HG02852 (cell line): ENCODE measurements around the gene HERC3.

Experiments
- ATAC-seq: cut with Tn5 transposase; IDR thresholded peaks from one replicate; pipeline ENCODE4 v1.9.1; 2021; ENCODE audit warnings: mild to moderate bottlenecking, moderate library complexity; ENCODE audit not compliant: unreplicated experiment

The HERC3 gene

DNA sequence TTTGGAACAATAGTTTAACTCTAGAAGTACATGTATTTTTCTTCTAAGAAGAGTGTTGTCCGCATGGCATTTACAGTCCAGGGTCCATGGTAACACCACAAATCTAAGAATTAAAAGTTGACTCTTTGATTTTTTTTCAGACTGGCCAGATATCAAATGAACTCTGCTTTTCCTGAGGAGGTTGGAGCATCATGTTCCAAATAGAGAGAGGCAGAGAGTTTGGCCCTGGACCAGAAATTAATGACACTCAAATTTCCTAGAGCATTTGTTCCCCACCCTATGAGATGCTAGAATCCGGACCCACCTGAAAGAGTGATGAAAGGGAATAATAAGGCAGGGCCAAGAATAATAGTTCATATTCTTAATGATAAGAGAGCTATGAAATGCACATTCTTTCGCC, 152.3 kb downstream of the HERC3 start:
- no peak for ATAC-seq

DNA sequence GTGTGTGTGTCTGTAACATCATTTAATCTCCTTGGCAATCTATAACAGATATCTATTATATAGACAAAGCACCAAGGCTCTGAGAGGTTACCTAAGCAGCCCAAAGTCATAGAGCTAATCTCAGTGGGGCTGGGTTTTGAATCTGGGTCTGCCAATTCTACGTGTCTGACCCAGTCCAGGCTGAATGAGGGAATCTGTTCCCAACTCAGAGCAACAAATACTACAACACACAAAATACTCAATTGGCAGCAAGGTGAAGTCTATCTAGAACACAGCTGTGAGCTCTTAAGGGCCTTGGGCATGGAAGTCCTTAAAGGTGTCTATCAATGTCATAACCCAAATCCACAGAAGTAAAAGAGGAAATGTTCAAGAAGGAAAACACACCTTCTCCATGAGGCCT, 152.9 kb downstream of the HERC3 start:
- ATAC-seq = no peak

DNA sequence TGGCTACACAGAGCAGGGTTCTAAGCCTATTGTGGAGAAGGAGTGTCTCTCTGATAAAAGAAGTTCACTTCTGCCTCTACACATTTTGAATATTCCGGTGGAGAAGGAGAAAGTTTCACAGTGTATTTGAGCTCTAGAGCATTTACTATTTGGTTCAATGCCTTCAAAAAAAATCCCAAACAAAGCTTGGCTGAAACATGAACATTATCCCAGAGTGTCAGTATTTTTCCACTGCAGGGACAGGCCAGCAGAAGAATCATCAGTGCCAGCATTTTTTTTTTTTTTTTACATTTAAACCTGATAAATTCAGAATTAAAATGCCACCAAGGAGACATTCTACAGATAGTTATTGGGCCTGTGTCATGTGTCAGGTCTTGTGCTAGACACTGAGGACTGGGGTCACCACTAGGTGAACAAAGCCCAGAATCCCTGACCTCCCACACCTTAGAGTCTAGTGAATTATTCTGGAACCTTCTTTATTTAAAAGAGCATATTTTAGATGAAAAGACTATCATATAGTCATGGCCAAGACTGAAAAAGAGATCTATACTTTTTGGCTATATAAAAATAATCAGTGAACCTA, 153.4 kb downstream of the HERC3 start:
- ATAC-seq = no peak

- ATAC-seq = no peak
Observed at GRCh38 chr4:88746206-88746605, 153.9 kb downstream of the HERC3 start.

DNA sequence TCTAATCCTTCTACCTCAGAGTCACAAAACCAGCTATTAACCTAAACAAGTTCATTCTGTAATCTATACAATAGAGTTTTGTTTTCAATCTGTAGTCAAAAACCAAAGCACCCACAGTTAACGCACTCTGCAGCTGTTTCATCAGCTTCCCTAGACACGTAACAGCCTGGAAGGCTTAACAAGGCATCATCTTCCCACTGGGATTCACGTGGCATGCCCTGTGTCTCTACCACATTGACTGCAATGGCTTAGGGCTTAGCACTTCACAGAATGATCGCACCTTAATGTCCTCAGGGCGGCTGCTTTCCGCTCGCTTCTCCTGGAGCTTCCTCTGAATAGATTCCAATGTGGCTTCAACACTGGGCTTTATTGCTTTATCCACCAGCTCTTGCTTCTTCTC, 155.1 kb downstream of the HERC3 start:
- no peak for ATAC-seq

- no peak for ATAC-seq
Observed at GRCh38 chr4:88750369-88750768, 158.1 kb downstream of the HERC3 start.

DNA sequence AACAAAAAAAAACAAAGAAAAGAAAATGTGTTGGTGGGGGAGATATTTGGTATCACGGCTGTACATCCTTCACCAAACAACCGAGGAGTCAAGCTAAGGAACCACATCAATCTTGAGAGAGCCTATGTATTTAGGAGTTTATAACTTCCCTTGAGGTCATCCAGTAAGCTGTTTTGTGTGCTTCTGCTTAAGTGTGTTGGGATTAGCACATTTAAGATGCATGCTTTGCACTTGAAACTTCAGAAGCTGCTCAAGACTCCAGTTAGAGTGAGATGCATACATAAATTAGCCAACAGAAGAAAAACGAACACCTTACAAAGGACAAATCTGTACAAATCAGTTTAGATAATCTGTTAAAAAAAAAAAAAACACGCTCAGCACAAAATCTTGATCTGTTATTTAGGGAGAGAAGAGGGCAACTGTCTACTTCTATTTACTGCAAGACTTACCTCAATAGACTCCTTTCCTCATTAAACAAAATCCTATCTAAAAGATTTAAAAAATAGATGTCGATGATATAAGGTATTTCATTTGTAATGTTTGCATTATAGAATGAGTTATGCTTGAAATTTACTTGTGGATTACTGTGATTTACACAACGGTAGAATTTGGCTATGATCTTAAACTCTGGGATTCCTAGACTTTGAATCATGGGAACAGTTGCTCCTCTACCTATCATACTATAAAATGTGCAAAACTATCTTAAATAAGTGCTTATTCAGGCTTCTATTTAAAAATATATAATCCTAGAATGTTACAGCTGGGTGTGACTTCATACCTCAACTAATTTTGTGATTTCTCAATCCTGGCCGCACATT, 159.2 kb downstream of the HERC3 start:
- no peak for ATAC-seq

DNA sequence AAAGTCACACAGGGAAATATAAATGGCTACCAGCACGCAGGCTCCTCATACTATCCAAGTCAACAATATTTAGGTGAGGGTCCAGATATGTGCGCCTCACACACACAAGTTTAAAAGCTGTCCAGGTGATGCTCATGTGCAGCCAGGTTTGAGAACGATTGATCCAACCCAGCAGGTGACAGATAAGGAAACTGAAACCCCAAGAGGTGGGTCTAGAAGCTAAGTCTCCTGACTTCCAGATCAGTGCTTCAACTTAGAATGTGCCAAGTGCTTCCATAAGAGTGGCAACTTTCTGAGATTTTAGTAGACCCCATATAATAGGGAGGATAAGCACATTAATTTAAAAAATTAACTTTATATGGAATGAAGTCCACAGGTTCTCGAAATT, 159.8 kb downstream of the HERC3 start:
- no peak for ATAC-seq

DNA sequence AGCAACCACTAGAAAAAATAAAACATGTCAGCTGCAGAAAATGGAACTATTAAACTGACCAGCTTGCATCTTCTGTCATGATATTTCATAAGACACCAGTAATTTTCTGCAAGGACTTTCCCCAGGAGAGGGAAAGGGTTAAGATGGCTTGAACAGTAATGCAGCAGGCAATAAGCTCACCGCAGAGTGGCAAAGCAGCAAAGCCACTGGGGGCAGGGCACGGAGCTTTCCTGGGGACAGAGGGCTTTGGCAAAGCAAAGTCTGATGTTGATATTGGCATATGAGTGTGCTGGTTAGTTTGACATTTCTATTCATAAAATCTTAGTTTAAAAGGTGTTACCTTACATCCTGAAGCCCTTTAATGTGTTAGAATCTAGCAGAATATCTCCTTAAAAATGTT, 160.5 kb downstream of the HERC3 start:
- no peak for ATAC-seq

GRCh38 chr4:88753658-88754571, 161.6 kb downstream of the HERC3 start:
- ATAC-seq = no peak

DNA sequence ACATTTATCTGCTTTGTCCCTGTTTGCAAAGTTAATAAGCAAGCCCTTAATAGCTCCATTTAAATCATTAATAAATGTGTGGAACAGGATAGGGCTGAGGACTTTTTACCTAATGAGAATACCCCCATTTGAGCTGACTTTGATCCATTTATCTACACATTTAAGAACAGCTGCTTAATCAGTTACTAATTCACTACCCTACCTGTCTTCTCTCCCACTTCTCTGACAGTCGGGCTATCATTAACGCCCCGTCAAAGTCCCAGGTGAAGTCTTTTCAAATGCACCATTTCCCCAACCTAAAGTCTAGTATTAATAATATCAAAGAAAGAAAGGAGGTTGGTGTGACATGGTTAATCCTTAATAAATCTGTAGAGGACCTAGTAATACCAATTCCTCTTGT, 162.5 kb downstream of the HERC3 start:
- no peak for ATAC-seq

DNA sequence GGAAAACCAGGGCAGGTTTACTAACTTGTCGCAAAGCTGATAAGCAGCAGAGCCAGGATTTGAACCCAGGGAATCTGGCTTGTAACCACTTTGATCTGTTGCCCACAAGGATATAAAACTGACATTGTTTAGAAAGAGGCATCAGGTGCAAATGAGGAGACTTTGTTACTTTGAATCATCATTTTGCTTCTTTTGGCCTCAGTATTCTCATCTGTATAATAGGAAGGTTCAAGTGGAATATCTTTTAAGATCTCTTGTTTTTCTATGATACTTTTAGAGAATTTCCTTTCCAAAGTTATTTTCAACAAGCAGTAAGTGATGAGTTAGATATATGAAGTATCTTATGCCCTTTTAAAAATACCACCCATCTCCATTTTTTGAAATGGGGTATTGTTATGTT, 163.2 kb downstream of the HERC3 start:
- ATAC-seq = no peak

- no peak for ATAC-seq
Observed at GRCh38 chr4:88756149-88756548, 163.9 kb downstream of the HERC3 start.

DNA sequence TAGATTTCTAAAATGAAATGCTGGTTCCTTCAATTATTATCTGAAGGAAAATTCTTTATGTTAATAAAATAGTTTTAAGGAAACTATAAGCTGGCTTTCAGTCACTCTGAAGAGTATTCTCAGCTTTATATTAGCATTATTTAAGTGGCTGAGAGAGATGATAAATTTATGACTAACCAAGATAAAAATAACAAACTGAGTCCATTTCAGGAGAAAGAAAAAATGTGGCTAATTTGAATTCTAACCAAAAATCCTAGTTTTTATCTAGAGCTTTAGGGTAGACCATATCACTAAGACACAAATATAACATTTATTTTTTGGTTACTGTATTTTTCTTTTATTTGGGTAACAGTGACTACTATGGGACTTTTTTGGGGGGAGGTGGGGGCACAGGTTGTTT, 164.8 kb downstream of the HERC3 start:
- ATAC-seq = no peak

GRCh38 chr4:88757776-88758175, 165.5 kb downstream of the HERC3 start:
- no peak for ATAC-seq
